ENCODE measurements around the gene PTPN1. TPM values are rescaled to one million over a fixed set of nuclear protein-coding genes. Genes with fewer than 3 reads are reported as not detected.
"Not testable (repeated sequence)": the region's sequence is repeated elsewhere in the genome, so short reads cannot be mapped to it uniquely, and the experiment has no call there.

PTPN1 gene
- polyA plus RNA-seq, 10 donors = 15.2 to 19.8 (median 17.4) TPM

DNA sequence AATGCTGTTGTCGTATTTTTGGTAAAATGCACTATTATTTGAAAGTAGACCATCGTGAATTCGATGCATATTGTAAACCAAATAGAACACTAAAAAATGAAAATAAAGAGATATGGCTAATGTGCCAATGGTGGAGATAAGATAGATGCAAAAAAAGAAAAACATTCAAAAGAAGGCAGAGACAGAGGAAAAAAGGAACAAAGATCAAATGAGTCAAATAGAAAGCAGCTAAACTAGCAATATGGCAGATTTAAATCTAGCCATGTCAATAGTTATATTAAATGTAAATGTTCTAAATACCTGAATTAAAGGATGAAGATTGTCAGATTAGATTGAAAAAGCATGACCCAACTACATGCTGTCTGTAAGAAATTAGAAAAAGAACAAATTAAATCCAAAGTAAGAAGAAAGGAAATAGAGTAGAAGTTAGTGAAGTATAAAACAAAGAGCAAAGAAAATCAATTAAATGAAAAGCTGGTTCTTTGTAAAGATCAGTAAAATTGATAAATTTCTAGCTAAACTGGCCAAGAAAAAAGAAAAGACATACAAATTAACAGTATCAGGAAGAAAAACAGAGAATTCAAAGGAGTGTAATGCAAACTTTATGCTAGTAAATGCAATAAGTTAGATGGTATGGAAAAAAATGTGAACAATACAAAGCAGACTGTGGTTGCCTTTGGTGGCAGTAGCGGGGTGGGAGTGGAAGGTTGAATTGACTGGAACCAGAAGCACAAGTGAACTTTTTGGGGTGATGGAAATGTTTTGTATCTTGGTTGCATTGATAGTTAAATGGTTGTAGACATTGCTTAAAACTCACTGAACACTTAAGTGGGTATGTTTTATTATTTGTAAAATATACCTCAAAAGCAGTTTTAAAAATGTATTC lies 44.8 kb downstream of the PTPN1 start:
- no peak for DNase-seq

GRCh38 chr20:50555662-50556061 lies 45.5 kb downstream of the PTPN1 start:
- DNase-seq = no peak

- no peak for DNase-seq
Measured at GRCh38 chr20:50557549-50558134, 47.5 kb downstream of the PTPN1 start.

DNA sequence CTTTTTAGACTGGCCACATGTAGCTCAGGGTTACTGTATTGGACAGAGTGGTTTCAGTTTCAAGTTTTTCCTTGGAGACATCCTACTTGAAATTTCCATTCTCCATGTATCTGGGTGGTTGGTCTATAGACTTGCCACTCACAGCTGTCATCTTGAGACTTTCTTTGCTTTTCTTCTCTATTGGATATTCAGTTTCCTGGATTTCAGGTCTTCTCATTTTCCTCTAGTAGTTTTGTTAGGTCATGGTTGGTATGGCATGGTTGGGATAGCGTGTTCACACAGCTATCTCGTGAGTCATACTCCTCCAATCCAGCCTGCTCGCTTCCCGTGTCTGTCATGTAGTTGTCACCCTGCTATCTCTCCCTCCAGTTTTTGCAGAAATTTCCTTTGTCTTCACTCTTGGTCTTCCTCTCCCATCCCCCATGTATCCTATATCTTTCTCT lies 48.3 kb downstream of the PTPN1 start:
- DNase-seq = peak in 1 of 3 donors; percentile 47

GRCh38 chr20:50559149-50559548 lies 49.0 kb downstream of the PTPN1 start:
- no peak for DNase-seq

GRCh38 chr20:50559856-50560638 lies 49.9 kb downstream of the PTPN1 start:
- DNase-seq = no peak

DNA sequence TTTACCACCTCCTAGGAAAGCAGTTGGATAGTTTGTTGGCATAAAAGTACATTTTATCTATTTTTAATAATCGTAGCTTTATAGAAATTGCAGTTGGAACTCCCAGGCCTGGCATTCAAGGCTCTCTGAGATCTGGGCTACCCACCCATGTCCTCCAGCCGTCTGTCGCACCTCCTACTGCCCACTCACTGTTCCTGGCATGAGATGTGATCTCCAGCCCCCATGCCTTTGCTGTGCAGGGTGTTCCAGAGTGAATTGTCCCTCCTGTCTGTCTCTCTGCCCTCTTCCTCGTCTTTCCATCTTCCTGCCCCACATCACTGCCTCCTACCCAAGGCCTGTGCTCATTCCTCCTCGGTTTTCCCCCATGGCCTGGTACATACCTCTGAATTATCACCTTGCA lies 50.7 kb downstream of the PTPN1 start:
- no peak for DNase-seq

GRCh38 chr20:50561379-50562078 lies 51.3 kb downstream of the PTPN1 start:
- peak; percentile 45 to 94 (median 74) for DNase-seq

- no peak for DNase-seq
Measured at GRCh38 chr20:50562262-50562701, 52.1 kb downstream of the PTPN1 start.

- DNase-seq = no peak
Measured at GRCh38 chr20:50563133-50563944, 53.2 kb downstream of the PTPN1 start.

- no peak for DNase-seq
Measured at GRCh38 chr20:50565383-50565782, 55.2 kb downstream of the PTPN1 start.

GRCh38 chr20:50565871-50566270 lies 55.7 kb downstream of the PTPN1 start:
- no peak for DNase-seq

DNA sequence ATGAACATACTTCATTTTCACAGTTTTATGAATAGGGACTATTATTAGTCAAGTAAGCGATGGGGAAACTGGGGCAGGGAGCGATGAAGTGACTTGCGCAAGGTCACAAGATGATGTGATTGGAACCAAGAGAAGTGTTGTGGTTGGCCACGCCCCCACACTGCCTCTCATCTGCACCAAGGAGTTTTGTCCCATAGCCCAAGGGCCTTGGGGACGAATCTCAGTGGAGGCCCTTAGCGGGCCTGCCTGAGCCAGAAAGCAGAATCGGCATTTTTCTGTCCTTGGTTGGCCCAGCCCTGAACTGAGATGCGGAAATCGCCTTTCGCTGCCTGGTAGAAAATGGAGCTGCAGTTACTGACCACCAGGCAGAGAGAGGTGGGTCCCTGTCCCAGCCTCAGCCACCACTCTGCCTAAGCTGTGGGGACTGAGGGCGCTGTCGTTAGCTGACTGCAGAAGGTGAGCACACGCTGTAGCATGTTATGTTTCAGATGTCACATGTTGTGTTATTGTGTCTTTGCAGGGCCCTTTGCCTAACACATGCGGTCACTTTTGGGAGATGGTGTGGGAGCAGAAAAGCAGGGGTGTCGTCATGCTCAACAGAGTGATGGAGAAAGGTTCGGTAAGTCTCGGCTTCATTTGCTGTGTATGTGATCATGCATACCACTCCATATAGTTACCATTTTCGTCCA lies 57.8 kb downstream of the PTPN1 start:
- no peak for DNase-seq

GRCh38 chr20:50568549-50568942 lies 58.4 kb downstream of the PTPN1 start:
- no peak for DNase-seq

DNA sequence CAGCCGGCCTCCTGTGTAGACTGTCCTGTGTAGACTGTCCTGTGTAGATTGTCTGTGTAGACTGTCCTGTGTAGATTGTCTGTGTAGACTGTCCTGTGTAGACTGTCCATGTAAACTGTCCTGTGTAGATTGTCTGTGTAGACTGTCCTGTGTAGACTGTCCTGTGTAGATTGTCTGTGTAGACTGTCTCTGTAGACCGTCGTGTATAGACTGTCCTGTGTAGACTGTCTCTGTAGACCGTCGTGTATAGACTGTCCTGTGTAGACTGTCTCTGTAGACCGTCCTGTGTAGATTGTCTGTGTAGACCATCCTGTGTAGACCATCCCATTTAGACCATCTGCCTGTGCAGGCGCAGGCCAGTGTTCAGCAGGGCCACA lies 59.3 kb downstream of the PTPN1 start:
- not testable (repeated sequence) for DNase-seq

DNA sequence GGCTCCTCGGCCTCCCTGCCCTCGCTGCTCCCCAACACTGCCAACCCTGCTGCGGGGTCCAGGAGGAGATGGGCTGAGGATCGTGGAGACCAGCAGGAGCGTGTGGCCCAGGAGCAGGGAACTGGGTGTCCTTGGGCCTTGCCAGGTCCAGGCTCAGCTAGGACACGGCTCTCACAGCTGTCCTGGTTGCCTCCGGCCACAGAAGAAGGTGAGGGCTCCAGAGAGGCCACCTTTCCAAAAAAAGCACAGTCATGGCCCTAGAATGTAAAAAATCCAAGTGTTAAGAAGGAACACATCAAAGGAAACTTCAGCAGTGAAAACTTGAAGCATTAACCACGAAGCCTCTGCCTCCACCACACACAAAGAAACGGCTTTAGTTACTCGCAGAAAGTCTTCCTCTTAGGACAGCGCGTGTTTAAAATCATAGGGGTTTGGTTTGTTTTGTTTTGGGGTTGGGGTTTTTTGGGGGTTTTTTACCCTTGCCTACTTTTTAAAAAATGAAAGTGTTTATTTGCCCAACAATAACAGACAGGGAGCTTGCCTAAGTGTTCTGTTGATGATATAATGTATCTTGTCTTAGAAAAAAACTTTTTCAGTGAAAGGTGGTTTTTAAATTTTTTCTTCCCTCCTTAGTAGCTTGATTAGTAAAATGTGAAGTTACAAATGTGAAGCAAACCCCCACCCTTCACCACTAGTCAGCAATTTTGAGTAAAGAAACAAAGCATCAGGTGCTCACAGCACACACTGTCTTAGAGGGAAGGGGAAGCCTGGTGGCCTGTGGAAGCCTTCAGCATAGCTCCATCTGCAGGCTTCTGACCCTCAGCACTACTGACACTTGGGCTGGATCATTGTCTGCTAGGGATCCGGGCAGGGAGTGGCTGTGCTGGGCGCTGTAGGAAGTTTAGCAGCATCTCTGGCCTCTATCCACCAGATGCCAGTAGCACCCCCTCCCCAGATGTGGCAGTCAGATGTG lies 60.0 kb downstream of the PTPN1 start:
- no peak for DNase-seq

DNA sequence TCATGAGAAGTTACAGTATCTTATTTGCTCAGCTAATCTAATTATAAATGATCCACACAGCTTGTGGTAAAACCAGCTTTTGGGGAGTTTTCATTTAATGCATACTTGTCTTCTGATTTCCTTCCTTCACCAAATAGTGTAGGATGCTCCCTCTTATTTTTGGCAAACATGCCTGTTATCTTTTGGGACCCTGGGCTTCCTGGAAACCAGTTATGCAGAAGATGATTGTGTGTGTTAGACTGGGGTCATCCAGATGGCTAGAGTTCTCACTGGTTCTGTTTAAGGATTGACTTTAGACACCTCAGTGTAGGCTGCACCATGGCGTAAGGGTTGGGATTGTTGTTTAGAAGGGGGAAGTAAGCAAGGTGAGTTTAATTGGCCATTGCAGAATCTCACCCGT lies 61.3 kb downstream of the PTPN1 start:
- DNase-seq = no peak

- peak in 1 of 3 donors; percentile 19 for DNase-seq
Measured at GRCh38 chr20:50572938-50573777, 63.0 kb downstream of the PTPN1 start.

Data from muscle of back (tissue), 11 donors.